NCI-H1417 treated with DMSO at 0.1 percent for 48 hours (cell line): Measurements from ENCODE around the gene SALL4.
"Not testable (repeated sequence)": the region's sequence is repeated elsewhere in the genome, so short reads cannot be mapped to it uniquely, and the experiment has no call there.

Experiments
- DNase-seq: peaks from one replicate; lab custom pipeline; 2025; lab: John Stamatoyannopoulos, UW

Gene SALL4

DNA sequence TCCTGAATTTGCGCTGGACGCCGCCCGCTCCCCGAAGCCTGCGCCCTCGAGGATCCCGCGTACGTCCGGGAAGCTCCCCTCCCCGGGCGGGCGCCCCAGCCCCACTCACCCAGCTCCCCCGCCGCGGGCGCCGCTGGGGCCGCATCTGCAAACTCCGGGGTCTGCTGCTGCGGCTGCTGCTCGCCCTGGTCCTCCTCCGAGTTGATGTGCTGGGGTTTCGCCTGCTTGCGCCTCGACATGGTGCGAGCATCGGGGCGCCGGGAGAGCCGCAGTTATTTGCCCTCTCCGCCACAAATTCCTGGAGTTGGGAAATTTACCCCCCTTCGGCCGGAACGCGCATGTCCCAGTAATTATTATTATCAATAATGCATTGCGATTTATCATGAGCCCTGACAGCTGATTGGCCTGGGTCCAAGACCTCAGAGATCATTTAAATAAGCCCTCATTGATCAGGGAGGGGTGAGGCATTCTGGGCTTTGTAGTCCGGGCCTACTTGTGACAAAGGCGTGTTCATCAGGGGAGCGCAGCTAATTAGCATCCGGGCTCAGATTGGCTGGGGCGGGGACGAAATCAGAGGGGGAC is at the start of gene SALL4:
Gene SALL4 (minus strand): TSS at position 352 of the 582 bp plus-strand sequence. CDS start 113 bp downstream, at position 239.
- no peak for DNase-seq

DNA sequence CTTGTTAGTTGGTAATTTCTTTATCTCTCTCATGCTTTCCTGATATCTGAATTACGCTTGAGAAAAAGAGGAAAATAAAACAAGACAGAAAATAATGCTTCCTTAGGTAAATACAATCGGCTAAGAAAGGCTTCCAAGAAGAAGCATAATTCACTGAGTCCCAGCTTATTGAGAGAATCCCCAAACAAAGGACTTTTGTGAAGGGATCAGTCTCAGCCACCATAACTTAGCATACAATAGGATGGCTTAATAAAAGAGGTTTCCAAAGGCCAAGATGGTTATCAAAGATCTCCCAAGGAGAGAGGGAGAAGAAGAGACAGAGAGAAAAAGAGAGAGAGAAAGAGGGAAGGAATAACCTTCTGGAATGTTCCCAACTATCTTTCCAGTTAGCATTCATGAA is 46.0 kb upstream of the SALL4 start:
- no peak for DNase-seq

- DNase-seq = no peak
Measured at GRCh38 chr20:51840865-51841264, 38.5 kb upstream of the SALL4 start.

GRCh38 chr20:51837876-51838420 is 35.6 kb upstream of the SALL4 start:
- no peak for DNase-seq

DNA sequence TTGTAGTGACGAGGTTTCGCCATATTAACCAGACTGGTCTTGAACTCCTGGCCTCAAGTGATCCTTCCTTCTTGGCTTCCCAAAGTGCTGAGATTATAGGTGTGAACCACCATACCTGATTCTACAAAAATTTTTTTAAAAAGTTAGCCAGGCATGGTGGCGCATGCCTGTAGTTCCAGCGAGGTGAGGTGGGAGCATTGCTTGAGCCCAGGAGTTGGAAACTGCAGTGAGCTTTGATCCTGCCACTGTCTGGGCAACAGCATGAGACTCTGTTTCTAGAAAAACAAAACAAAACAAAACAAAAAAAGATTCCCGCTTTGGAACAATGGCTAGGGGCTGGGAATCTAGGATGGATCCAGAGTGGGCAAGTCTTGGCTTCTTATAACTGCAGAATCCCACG is 35.1 kb upstream of the SALL4 start:
- DNase-seq = no peak

DNA sequence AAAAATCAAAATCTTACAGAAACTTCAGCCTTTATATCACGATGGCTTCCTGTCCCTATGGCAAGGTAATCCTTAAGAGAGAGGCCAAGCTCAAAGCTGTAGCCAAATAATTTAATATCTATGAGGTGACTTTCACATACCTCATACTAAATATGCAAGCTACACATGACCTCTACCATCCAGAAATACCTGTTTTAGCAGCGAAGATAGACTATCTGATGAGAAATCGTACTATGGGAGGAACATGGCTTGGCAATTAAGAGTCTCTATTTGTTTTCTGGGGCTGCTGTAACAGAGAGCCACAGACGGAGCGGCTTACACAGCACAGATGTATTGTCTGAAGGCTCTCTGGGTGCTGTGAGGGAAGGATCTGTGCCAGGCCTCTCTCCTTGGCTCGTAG is 31.0 kb upstream of the SALL4 start:
- no peak for DNase-seq

DNA sequence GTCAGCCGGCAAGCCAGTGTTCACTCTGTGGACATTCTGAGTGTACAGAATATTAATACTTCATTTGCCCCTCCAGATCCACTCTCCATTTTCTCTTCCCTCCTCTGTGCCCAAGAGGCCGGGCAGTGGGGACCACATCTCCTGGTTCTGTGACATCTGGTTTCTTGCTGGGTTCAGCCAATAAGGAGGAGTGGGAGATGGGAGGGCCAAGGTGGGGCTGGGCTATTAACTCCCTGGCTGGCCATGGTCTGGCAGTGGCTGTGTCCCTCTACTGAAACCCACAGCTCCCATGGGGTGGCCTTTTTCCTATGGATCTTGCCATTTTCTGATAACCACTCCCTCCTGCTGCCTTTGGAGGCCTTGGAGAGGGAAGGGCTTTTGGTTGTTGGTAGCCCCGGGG is 30.0 kb upstream of the SALL4 start:
- no peak for DNase-seq

GRCh38 chr20:51831866-51832265 is 29.5 kb upstream of the SALL4 start:
- no peak for DNase-seq

DNA sequence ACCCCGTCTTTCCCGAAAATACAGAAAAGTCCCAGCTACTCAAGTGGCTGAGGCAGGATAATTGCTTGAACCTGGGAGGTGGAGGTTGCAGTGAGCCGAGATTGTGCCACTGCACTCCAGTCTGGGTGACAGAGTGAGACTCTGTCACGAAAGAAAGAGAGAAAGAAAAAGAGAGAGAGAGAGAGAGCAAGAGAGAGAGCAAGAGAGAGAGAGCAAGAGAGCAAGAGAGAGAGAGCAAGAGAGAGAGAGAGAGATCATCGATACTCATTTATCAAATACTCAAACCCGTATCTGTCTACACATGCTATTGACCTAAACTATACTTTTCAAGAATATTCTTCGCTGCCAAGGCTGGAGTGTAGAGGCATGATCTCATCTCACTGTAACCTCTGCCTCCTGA is 28.2 kb upstream of the SALL4 start:
- DNase-seq = no peak

DNA sequence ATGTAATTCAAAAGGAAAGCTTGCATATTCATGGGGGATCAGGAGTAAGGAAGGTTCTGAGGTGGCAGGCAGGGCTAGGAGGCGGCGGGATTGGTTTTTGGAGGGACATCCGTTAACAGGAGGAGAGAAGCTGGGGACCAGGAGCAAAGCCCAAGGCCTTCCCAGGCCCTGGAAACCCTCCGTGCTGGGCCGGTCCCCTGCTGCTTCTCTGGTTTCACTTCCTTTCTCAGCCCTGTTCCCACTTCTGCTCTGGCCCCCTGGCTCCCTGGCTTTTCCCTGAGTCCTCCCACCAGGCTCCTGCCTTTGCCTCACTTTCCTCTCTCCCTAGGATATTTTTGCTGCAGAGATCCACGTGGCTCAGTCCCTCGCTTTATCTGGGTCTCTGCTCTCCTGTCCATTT is 26.4 kb upstream of the SALL4 start:
- DNase-seq = no peak

DNA sequence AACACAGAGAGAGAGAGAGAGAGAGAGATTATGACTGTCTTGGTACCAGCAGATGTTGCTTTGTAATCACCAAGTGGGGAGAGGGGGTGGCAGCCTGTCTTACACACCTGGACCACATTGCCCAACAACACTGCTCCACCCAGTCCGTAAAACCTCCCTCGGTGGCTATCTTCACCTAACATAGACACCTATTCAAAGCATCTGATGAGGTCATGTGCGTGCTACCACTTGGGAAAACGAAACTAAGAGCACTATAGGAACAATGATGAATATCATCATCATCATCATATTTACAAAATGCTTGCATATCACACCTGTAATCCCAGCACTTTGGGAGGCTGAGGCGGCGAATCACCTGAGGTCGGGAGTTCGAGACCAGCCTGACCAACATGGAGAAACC is 24.1 kb upstream of the SALL4 start:
- DNase-seq = no peak

DNA sequence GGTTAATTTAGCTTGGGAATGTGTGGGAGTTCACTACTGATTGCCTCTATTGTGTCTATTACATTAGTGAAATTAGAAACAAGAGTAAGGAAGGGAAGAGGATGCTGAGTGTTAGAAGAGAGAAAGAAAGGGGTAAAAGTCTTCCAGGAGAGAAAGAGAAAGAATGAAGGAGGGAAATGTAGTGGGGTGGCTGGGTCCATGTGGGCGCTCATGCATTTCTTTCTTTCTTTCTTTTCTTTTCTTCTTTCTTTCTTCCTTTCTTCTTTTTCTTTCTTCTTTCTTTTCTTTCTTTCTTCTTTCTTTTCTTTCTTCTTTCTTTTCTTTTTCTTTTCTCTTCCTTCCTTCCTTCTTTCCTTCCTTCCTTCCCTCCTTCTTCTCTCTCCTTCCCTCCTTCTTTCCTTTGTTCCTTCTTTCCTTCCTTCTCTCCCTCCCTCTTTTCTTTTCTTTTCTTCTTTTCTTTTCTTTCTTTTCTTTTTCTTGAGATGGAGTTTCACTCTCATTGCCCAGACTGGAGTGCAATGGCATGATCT is 16.2 kb upstream of the SALL4 start:
- DNase-seq = no peak

DNA sequence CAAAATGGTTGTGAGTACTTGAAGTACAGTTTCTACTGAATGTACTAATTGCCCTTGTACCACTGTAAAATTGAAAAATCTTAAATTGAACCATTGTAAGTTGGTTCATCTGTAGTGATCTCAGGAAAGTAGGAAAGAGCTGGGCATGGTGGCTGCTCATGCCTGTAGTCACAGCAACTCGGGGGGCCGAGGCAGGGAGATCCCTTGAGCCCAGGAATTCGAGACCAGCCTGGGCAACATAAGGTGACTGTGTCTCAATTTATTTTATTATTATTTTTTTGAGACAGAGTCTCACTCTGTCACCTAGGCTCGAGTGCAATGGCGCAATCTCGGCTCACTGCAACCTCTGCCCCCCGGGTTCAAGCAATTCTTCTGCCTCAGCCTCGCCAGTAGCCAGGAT is 14.5 kb upstream of the SALL4 start:
- not testable (repeated sequence) for DNase-seq

- DNase-seq = no peak
Measured at GRCh38 chr20:51815383-51816076, 13.2 kb upstream of the SALL4 start.

DNA sequence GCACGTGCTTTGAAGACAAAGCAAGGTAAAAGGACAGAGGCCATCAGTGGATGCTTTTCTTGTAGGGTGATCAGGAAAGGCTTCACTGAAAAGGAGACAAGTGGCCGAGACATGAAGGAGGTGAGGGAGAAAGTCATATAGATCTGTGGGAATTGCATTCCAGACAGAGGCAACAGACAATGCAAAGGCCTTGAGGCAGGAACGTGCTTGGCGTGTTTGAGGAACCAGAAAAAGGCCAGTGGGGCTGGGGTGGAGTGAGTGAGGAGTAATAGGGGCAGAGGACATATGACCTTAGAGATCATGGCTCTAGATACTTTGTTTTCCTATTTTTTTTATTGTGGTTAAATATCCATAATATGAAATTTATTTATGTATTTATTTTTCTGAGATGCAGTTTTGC is 10.5 kb upstream of the SALL4 start:
- DNase-seq = no peak

DNA sequence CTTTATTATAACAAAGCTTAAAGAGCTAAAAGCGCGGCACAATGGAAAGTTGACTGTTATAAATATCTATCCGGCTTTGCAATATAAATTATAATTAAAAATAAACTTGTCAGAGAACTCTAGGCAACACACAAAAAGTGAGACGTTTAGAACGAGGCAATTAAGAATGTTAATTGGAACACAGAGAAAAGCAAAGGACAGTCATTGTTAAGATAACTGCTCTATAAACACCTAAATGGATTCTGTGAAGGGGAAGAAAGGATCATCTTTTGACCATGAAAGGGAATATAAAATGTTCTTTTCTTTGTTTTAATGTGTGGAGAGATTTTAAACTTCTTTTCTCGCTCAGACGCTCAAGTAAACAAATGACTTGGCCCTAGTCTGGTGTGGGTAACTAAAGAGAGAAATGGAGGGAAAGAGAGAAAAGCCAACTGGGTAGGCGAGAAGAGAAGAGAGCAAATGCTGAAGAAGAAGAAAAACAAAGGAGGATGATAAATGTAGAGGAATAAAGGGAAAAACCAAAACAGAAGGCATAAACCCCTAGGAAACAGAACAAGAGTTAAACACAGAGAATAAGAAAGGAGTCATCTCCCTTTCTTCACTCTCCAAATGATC is 9.3 kb upstream of the SALL4 start:
- no peak for DNase-seq

GRCh38 chr20:51811042-51811355 is 8.7 kb upstream of the SALL4 start:
- DNase-seq = no peak

DNA sequence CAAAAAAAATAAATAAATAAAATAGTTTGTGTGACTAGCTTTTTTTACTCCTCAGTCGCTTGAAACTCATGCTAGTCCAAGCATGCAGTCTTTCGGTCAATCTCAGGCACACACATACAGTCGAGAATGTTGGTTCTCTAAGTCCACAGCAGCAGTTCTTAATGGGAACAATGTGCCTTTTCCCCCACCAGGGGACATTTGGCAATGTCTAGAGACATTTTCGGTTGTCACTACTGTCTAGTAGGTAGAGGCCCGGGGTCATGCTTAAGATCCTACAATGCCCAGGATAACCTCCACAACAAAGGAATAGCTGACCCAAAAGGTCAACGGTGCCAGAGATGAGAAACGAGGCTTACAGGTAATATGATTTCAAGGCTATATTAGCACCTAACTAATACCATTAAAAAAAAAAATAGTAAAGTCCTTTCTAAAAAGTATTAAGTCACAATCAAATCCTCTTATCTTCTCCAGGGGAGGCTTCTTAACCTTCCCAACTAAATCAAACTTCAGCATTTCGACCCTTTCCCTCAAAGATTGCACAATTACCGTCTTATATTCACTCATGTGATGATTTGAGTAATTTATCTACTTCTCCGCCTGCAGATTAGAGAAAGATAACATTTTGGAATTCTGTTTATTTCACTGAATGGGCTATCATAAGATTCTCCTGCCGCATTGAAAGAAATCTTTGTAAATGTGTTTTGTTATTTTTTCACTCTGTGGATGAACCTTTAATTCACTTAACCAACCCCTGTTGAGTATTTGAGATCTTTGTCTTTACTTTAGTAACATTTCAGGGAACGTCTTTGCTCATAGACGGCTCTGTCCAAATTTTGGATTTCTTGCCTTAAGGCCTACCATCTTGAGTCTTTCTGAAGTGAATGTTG is 8.1 kb upstream of the SALL4 start:
- no peak for DNase-seq

- no peak for DNase-seq
Measured at GRCh38 chr20:51807720-51808250, 5.5 kb upstream of the SALL4 start.

GRCh38 chr20:51804754-51805153 is 2.4 kb upstream of the SALL4 start:
- DNase-seq = no peak

- DNase-seq = no peak
Measured at GRCh38 chr20:51803148-51803854, 980 bp upstream of the SALL4 start.

DNA sequence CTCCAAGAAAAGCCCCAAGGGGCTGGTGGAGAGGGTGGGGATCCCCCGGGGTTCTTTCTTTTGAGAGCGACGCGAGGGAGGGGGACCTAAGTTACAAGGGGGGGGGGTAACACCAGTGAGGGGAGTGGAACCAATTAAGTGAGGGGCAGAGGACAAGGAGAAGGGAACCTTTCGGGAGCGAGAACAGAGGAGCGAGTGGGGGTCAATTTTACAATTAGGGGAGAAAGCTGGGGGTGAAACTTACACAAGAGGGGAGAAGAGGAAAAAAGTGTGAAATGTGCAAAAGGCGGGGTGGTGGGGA is 548 bp downstream of the SALL4 start:
- DNase-seq = no peak
